K562 (cell line): ENCODE results near the gene DLK1. TPM values are rescaled to one million over a fixed set of nuclear protein-coding genes. Genes with fewer than 3 reads are reported as not detected.

Experiments used
- ATAC-seq: fragments of 200-7000 bp; cut with Tn5 transposase; 3 replicates; pipeline ENCODE4 v1.9.1; 2020; ENCODE audit warnings: moderate library complexity
- Bru-seq: library from RNA; stranded (reverse); fragments of 400-500 nt; gene quantifications from one replicate; lab custom pipeline; 2021; lab: Mats Ljungman, UMichigan
- BruChase-seq, 2 experiments: library from RNA; stranded (reverse); fragments of 400-500 nt; gene quantifications; one replicate each; lab custom pipeline; 2021; lab: Mats Ljungman, UMichigan
- BruUV-seq: library from RNA; stranded (reverse); fragments of 400-500 nt; replicated peaks from 2 replicates; lab custom pipeline; 2021; lab: Mats Ljungman, UMichigan
- CTCF ChIA-PET: fragments of 300-600 bp; formaldehyde crosslinking; extraction: SDS; loops from one replicate; lab custom pipeline; 2021; ENCODE audit warnings: low intra/inter-chr PET ratio; lab: Yijun Ruan, JAX
- POLR2A ChIA-PET: fragments of 300-600, 350-650 bp; sonication (Branson Sonifier 250); formaldehyde crosslinking; extraction: SDS; loops from one replicate; lab custom pipeline; 2021; ENCODE audit warnings: antibody characterized with exemption, inconsistent platforms; lab: Yijun Ruan, JAX
- DNase-seq, 4 experiments: peaks; one replicate each; pipeline versions ENCODE4 v3.0.0 to v3.0.0-alpha.2; 2011 to 2018; ENCODE audit warnings: low spot score in 3 of 4, mixed read lengths in 3 of 4; ENCODE audit errors: extremely low read depth in 1 of 4
- FAIRE-seq: peaks from 2 replicates; lab custom pipeline; 2011; peaks lifted over from hg19 to GRCh38; lab: Jason Lieb, UNC
- H2AFZ ChIP-seq: 2 replicates; pipeline ENCODE4 v1.6.0; 2011; ENCODE audit warnings: low read depth, low read length, control low read depth, inconsistent platforms
- H3K27ac ChIP-seq: fragments of 200-600 bp; 3 replicates; pipeline ENCODE4 v1.8.0; 2011; ENCODE audit warnings: low read depth, mild to moderate bottlenecking, control low read depth, inconsistent platforms, low read length, moderate library complexity, mixed read lengths; ENCODE audit errors: extremely low read depth
- H3K27me3 ChIP-seq, 2 experiments: fragments of 300-600 bp in 1 of 2; 2 replicates in 1 of 2; 3 replicates in 1 of 2; pipeline versions ENCODE4 v1.6.0 to v1.8.0; 2011; ENCODE audit warnings: inconsistent platforms in 2 of 2, low read length in 2 of 2, mild to moderate bottlenecking in 1 of 2, mixed read lengths in 1 of 2, moderate library complexity in 1 of 2; ENCODE audit not compliant: control insufficient read depth in 2 of 2, insufficient read depth in 2 of 2
- H3K36me3 ChIP-seq: fragments of 300-600 bp; 3 replicates; pipeline ENCODE4 v1.8.0; 2011; ENCODE audit warnings: mild to moderate bottlenecking, low read length, inconsistent platforms; ENCODE audit not compliant: control insufficient read depth, insufficient read depth
- H3K4me1 ChIP-seq, 2 experiments: fragments of 200-600 bp in 1 of 2; replicated peaks in 1 of 2; 2 replicates in 1 of 2; 3 replicates in 1 of 2; pipeline versions ENCODE4 v1.5.1 to v1.8.0; 2011; ENCODE audit warnings: inconsistent platforms in 2 of 2, low read length in 2 of 2, mild to moderate bottlenecking in 1 of 2, mixed read lengths in 1 of 2, moderate library complexity in 1 of 2; ENCODE audit not compliant: control insufficient read depth in 2 of 2, insufficient read depth in 2 of 2
- H3K4me2 ChIP-seq: 2 replicates; pipeline ENCODE4 v1.6.1; 2011; ENCODE audit warnings: low read length, control low read depth, inconsistent platforms, mixed read lengths; ENCODE audit not compliant: insufficient read depth
- H3K4me3 ChIP-seq: fragments of 200-600 bp; sonication (generic), shearing (Covaris generic); 2 replicates; pipeline ENCODE4 v1.5.1; 2016; ENCODE audit warnings: control low read depth, inconsistent platforms
- H3K79me2 ChIP-seq: fragments of 200-600 bp; 3 replicates; pipeline ENCODE4 v1.8.0; 2011; ENCODE audit warnings: low read length, inconsistent platforms; ENCODE audit not compliant: control insufficient read depth, insufficient read depth
- H3K9ac ChIP-seq, 2 experiments: 2 replicates each; pipeline versions ENCODE4 v1.6.0 to v1.6.1; 2011; ENCODE audit warnings: low read depth in 2 of 2, low read length in 2 of 2, control low read depth in 1 of 2, inconsistent platforms in 1 of 2, mild to moderate bottlenecking in 1 of 2, mixed read lengths in 1 of 2; ENCODE audit not compliant: insufficient read depth in 1 of 2
- H3K9me1 ChIP-seq: one replicate; pipeline ENCODE4 v1.6.0; 2011; ENCODE audit warnings: inconsistent platforms, mild to moderate bottlenecking, low read length, moderate library complexity; ENCODE audit not compliant: control insufficient read depth, insufficient read depth
- H3K9me3 ChIP-seq: replicated peaks from 2 replicates; pipeline ENCODE4 v1.5.1; 2011; ENCODE audit warnings: low read depth, low read length, inconsistent platforms; ENCODE audit not compliant: control insufficient read depth, insufficient read depth
- H4K20me1 ChIP-seq: replicated peaks from 2 replicates; pipeline ENCODE4 v1.6.1; 2011; ENCODE audit warnings: low read length, inconsistent platforms, mixed read lengths; ENCODE audit not compliant: control insufficient read depth, insufficient read depth
- COPS2 ChIP-seq: fragments of 450-650 bp; conservative IDR thresholded peaks from 2 replicates; pipeline ENCODE4 v1.6.1; 2016; ENCODE audit warnings: mild to moderate bottlenecking, moderate library complexity
- FOXP1 ChIP-seq: sonication (generic); formaldehyde crosslinking; IDR thresholded peaks from 2 replicates; pipeline ENCODE4 v1.8.0; 2022; ENCODE audit warnings: mild to moderate bottlenecking, missing genetic modification reagents
- GTF2E2 ChIP-seq: fragments of 200-800 bp; sonication (Bioruptor generic); IDR thresholded peaks from 2 replicates; pipeline ENCODE4 v1.6.1; 2016; ENCODE audit warnings: missing genetic modification characterization, missing compliant biosample characterization
- NKRF ChIP-seq: fragments of 450-650 bp; IDR thresholded peaks from 2 replicates; pipeline ENCODE4 v1.6.1; 2016; ENCODE audit warnings: borderline replicate concordance
- SRSF9 ChIP-seq: fragments of 200-400 bp; formaldehyde crosslinking; IDR thresholded peaks from 2 replicates; pipeline ENCODE4 v1.6.1; 2017; ENCODE audit warnings: low read depth, low read length, borderline replicate concordance
- ZBTB33 ChIP-seq: sonication (generic); formaldehyde crosslinking; IDR thresholded peaks from 2 replicates; pipeline ENCODE4 v1.8.1; 2023; ENCODE audit warnings: mild to moderate bottlenecking, missing genetic modification reagents
- ZNF224 ChIP-seq: sonication (generic); formaldehyde crosslinking; IDR thresholded peaks from 2 replicates; pipeline ENCODE4 v1.8.0; 2022; ENCODE audit warnings: mild to moderate bottlenecking, missing genetic modification reagents
- WGBS: fragments of 100-300 bp; shearing (Covaris generic); methylation state at CpG from one replicate; pipeline ENCODE4 v1.1.6; 2016; ENCODE audit warnings: low coverage, mixed read lengths; ENCODE audit not compliant: insufficient coverage; ENCODE audit errors: missing lambda C conversion rate; 5-methylcytosine and 5-hydroxymethylcytosine counted together
- in situ Hi-C: fragments of 300-500 bp; cut with MboI; formaldehyde crosslinking; loops from 4 replicates; pipeline ENCODE4 v1.15.0; 2018; ENCODE audit warnings: inconsistent platforms, mixed read lengths
- intact Hi-C: fragments of 100-400 bp; cut with micrococcal nuclease; formaldehyde crosslinking; loops from 2 replicates; pipeline ENCODE4 v1.14.2; 2022
- long read RNA-seq, 3 experiments: library from polyadenylated mRNA in 2 of 3; library from RNA in 1 of 3; unstranded in 2 of 3; stranded (forward) in 1 of 3; transcript quantifications; one replicate each; pipeline ENCODE4 v2.0.0, GENCODE V29; 2019 to 2022
- polyA minus RNA-seq, 3 experiments: library from RNA; depleted of rRNA, polyadenylated mRNA; stranded (reverse); fragments of >200 nt; gene quantifications; 2 replicates each; pipeline ENCODE4 v1.2.3, GENCODE V29; 2011
- polyA plus RNA-seq, 8 experiments: library from polyadenylated mRNA; depleted of rRNA in 4 of 8; stranded (reverse) in 5 of 8; unstranded in 3 of 8; fragments of >200 nt; fragmentation: Nextera tagmentation in 2 of 8; fragmentation: Illumina TruSeq in 1 of 8; extraction: Ambion mirVana in 2 of 8; extraction: Trizol in 1 of 8; gene quantifications; 2 replicates each; pipeline versions ENCODE4 v1.2.1 to v1.2.3, GENCODE V29; 2011 to 2014; ENCODE audit warnings: inconsistent platforms in 1 of 8, missing spikeins in 1 of 8
- total RNA-seq, 7 experiments: library from RNA; depleted of rRNA in 6 of 7; stranded (reverse); fragments of >200 nt in 6 of 7; fragmentation: Illumina TruSeq in 2 of 7; extraction: Trizol in 2 of 7; gene quantifications; 2 replicates each; pipeline versions ENCODE4 v1.2.1 to v1.2.3, GENCODE V29; 2011 to 2021; ENCODE audit warnings: low replicate concordance in 1 of 7
- TF ChIP-seq, protein P1 (sequence below): sonication (generic); formaldehyde crosslinking; IDR thresholded peaks from 2 replicates; pipeline ENCODE4 v1.8.0; 2022; ENCODE audit warnings: mild to moderate bottlenecking, low read depth, missing genetic modification reagents

The DLK1 gene
- total RNA-seq (2011; cell fraction: chromatin; rRNA removed; ENCODE audit: low replicate concordance), result 16.9 and 103 TPM in 2 replicates
- 80.7 and 188 TPM in 2 replicates for total RNA-seq (2011; cell fraction: nucleolus; rRNA removed)
- 58.2 and 70.2 TPM in 2 replicates for total RNA-seq (2011; cell fraction: nucleoplasm; rRNA removed)
- total RNA-seq (2014; rRNA removed), result 11.8 and 12.5 TPM in 2 replicates
- total RNA-seq (2014; rRNA removed; fragmentation: Illumina TruSeq; extraction: Trizol), result 3.9 and 5.6 TPM in 2 replicates
- total RNA-seq (2015; rRNA removed; fragmentation: Illumina TruSeq; extraction: Trizol), result 17.6 and 20.2 TPM in 2 replicates
- total RNA-seq (2021), result 44.2 and 48.3 TPM in 2 replicates
- 97.2 and 430 TPM in 2 replicates for polyA plus RNA-seq (2011; rRNA removed)
- 306 and 365 TPM in 2 replicates for polyA plus RNA-seq (2011; cell fraction: cytosol; rRNA removed)
- polyA plus RNA-seq (2011; cell fraction: nucleus; rRNA removed), result 296 and 371 TPM in 2 replicates
- 106 and 264 TPM in 2 replicates for polyA plus RNA-seq (2012)
- 15.3 and 36.5 TPM in 2 replicates for polyA plus RNA-seq (2014; fragmentation: Illumina TruSeq; extraction: Trizol)
- polyA plus RNA-seq (2014; fragmentation: Nextera tagmentation; extraction: Ambion mirVana), result 1 to 10 TPM; 4.4 to 4.7 TPM
- polyA plus RNA-seq (2014; rRNA removed), result 21.4 and 27.5 TPM in 2 replicates
- polyA minus RNA-seq (2011; rRNA and poly(A)+ RNA removed), result 35.4 and 85.9 TPM in 2 replicates
- 143 and 458 TPM in 2 replicates for polyA minus RNA-seq (2011; cell fraction: cytosol; rRNA and poly(A)+ RNA removed)
- polyA minus RNA-seq (2011; cell fraction: nucleus; rRNA and poly(A)+ RNA removed), result 44.6 and 117 TPM in 2 replicates
- Bru-seq, nascent RNA, result percentile 46 among the genes with signal in this experiment
- percentile 40 among the genes with signal in this experiment for BruChase-seq, experiment 1, labeled RNA remaining after a 2-hour chase
- percentile 44 among the genes with signal in this experiment for BruChase-seq, experiment 2, labeled RNA remaining after a 6-hour chase
- long read RNA-seq, experiment 1, full-length matches to known transcripts, result 128 of 205 reads
- long read RNA-seq, experiment 1, partial matches to known transcripts, result 69 of 205 reads
- long read RNA-seq, experiment 1, other reads (novel, unspliced or antisense), result 8 of 205 reads
- long read RNA-seq, experiment 2, full-length matches to known transcripts, result 95 of 120 reads
- long read RNA-seq, experiment 2, partial matches to known transcripts, result 17 of 120 reads
- long read RNA-seq, experiment 2, other reads (novel, unspliced or antisense), result 8 of 120 reads
- long read RNA-seq, experiment 3, full-length matches to known transcripts, result 46 of 52 reads
- long read RNA-seq, experiment 3, partial matches to known transcripts, result 2 of 52 reads
- long read RNA-seq, experiment 3, other reads (novel, unspliced or antisense), result 4 of 52 reads

- WGBS, result 34% methylated on average over 7 of the region's 77 CpGs
- H3K4me1 ChIP-seq, result peaks cover 5 to 24% of the 10 kb centered on the region in 2 experiments; a peak in 3 of 5 replicates
- H3K4me3 ChIP-seq, result peak within 1 kb of the TSS; percentile 38
- BruUV-seq, result no TSS peak
- CTCF ChIA-PET, result no interaction called here
- intact Hi-C loops (no loop called here), in situ Hi-C loops (no loop called here)
- H3K36me3 ChIP-seq, result no peaks in the 10 kb centered on the region
- DNase-seq, result peak in 2 of 4 experiments; percentile 72 to 74
- no peaks in the 10 kb centered on the region for H4K20me1 ChIP-seq
- no peaks in the 10 kb centered on the region for H3K9me1 ChIP-seq
- H3K4me2 ChIP-seq, result peak within 1 kb of the TSS; percentile 37
- no peak within 1 kb of the TSS for H3K27ac ChIP-seq
- ATAC-seq, result no peak; the same call in 2 of the 3 replicates
- peaks cover 9% of the 10 kb centered on the region; the same call in 1 of the 3 replicates for H3K79me2 ChIP-seq
- 0 out of 2 replicates have a peak within 1 kb of the TSS, but pooled peaks have one; percentile 24 for H2AFZ ChIP-seq
- FAIRE-seq, result no peak
- H3K9me3 ChIP-seq, result no peaks in the 10 kb centered on the region
- peak within 1 kb of the TSS in 1 of 2 experiments; percentile 71; a peak in 2 of 4 replicates for H3K9ac ChIP-seq
- POLR2A ChIA-PET, result interaction anchor here (0.6 kb wide), 1 partner anchor 45 kb away, joined by 3 read pairs; no protein-coding TSS in a partner anchor
- peaks cover 0 to 15% of the 10 kb centered on the region in 2 experiments; a peak in 3 of 5 replicates for H3K27me3 ChIP-seq
- TF ChIP-seq SRSF9, result no peak
- peak; percentile 45; the same call in 1 of the 2 replicates for TF ChIP-seq ZBTB33
- TF ChIP-seq FOXP1, result peak; percentile 84; the same call in 1 of the 2 replicates
- peak; percentile 73; the same call in 1 of the 2 replicates for TF ChIP-seq ZNF224 (CRISPR knock-in tag)
- TF ChIP-seq, protein P1, sequence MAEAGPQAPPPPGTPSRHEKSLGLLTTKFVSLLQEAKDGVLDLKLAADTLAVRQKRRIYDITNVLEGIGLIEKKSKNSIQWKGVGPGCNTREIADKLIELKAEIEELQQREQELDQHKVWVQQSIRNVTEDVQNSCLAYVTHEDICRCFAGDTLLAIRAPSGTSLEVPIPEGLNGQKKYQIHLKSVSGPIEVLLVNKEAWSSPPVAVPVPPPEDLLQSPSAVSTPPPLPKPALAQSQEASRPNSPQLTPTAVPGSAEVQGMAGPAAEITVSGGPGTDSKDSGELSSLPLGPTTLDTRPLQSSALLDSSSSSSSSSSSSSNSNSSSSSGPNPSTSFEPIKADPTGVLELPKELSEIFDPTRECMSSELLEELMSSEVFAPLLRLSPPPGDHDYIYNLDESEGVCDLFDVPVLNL (CRISPR knock-in tag), result peak; percentile 48; the same call in 1 of the 2 replicates
- TF ChIP-seq NKRF, result no peak
- no peak for TF ChIP-seq COPS2
- 0 out of 2 replicates have a peak, but pooled peaks have one; percentile 31 for TF ChIP-seq GTF2E2
Measured at GRCh38 chr14:100726550-100727085, at the start of gene DLK1. Gene DLK1 (plus strand): TSS chr14:100726892. CDS start chr14:100727069, 177 bp downstream.
